HG03066 (cell line): ENCODE measurements around the gene OSBPL7.

Experiments used
- ATAC-seq: cut with Tn5 transposase; IDR thresholded peaks from one replicate; pipeline ENCODE4 v1.9.1; 2021; ENCODE audit warnings: low read depth; ENCODE audit not compliant: unreplicated experiment

Gene OSBPL7

GRCh38 chr17:47808036-47808829 lies 13.4 kb downstream of the OSBPL7 start:
- ATAC-seq = no peak

- ATAC-seq = no peak
These were observed 14.2 kb downstream of the OSBPL7 start for GRCh38 chr17:47807421-47807820.

- ATAC-seq = no peak
These were observed 14.7 kb downstream of the OSBPL7 start for GRCh38 chr17:47806913-47807255.

GRCh38 chr17:47806026-47806912 lies 15.3 kb downstream of the OSBPL7 start:
- no peak for ATAC-seq

GRCh38 chr17:47804461-47804860 lies 17.1 kb downstream of the OSBPL7 start:
- ATAC-seq = no peak

GRCh38 chr17:47803751-47804150 lies 17.8 kb downstream of the OSBPL7 start:
- no peak for ATAC-seq

- ATAC-seq = no peak
These were observed 18.4 kb downstream of the OSBPL7 start for GRCh38 chr17:47803201-47803600.

GRCh38 chr17:47802341-47803022 lies 19.1 kb downstream of the OSBPL7 start:
- no peak for ATAC-seq

GRCh38 chr17:47801906-47802305 lies 19.7 kb downstream of the OSBPL7 start:
- no peak for ATAC-seq

GRCh38 chr17:47801176-47801765 lies 20.3 kb downstream of the OSBPL7 start:
- no peak for ATAC-seq

- no peak for ATAC-seq
These were observed 20.9 kb downstream of the OSBPL7 start for GRCh38 chr17:47800686-47801085.

GRCh38 chr17:47797797-47798196 lies 23.8 kb downstream of the OSBPL7 start:
- no peak for ATAC-seq

GRCh38 chr17:47792979-47793378 lies 28.6 kb downstream of the OSBPL7 start:
- no peak for ATAC-seq

- no peak for ATAC-seq
These were observed 29.1 kb downstream of the OSBPL7 start for GRCh38 chr17:47792457-47792856.

GRCh38 chr17:47791025-47791424 lies 30.6 kb downstream of the OSBPL7 start:
- no peak for ATAC-seq

- ATAC-seq = no peak
These were observed 31.7 kb downstream of the OSBPL7 start for GRCh38 chr17:47789611-47790561.

- ATAC-seq = no peak
These were observed 36.0 kb downstream of the OSBPL7 start for GRCh38 chr17:47785538-47786123.

GRCh38 chr17:47781397-47781796 lies 40.2 kb downstream of the OSBPL7 start:
- ATAC-seq = no peak

GRCh38 chr17:47778184-47778635 lies 43.4 kb downstream of the OSBPL7 start:
- ATAC-seq = no peak
